HG02981 (cell line): ENCODE results near the gene CR1.
"Not testable (repeated sequence)": the region's sequence is repeated elsewhere in the genome, so short reads cannot be mapped to it uniquely, and the experiment has no call there.

ENCODE experiments used
- ATAC-seq: cut with Tn5 transposase; IDR thresholded peaks from one replicate; pipeline ENCODE4 v1.9.1; 2021; ENCODE audit warnings: mild to moderate bottlenecking, moderate library complexity; ENCODE audit not compliant: unreplicated experiment

Gene CR1

GRCh38 chr1:207495801-207496792 lies at the start of gene CR1:
CR1 (plus strand) TSS chr1:207496157; CDS start chr1:207496268, 111 bp downstream.
- peak; percentile 39 for ATAC-seq

DNA sequence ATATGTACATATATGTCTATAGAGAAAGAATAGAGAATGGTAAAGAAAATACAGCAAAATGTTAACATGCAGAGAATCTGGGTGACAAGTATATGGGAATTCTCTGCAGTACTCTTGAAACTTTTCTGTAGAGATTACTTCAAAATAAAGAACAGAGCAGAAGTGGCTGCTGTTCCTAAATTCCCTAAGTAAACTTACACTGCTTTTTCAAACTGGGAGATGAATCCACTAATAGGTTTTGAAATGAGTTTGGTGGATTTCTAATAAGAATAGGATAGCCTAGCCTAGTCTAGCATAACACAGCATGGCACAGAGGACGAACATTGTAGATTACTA lies 42.3 kb upstream of the CR1 start:
- no peak for ATAC-seq

DNA sequence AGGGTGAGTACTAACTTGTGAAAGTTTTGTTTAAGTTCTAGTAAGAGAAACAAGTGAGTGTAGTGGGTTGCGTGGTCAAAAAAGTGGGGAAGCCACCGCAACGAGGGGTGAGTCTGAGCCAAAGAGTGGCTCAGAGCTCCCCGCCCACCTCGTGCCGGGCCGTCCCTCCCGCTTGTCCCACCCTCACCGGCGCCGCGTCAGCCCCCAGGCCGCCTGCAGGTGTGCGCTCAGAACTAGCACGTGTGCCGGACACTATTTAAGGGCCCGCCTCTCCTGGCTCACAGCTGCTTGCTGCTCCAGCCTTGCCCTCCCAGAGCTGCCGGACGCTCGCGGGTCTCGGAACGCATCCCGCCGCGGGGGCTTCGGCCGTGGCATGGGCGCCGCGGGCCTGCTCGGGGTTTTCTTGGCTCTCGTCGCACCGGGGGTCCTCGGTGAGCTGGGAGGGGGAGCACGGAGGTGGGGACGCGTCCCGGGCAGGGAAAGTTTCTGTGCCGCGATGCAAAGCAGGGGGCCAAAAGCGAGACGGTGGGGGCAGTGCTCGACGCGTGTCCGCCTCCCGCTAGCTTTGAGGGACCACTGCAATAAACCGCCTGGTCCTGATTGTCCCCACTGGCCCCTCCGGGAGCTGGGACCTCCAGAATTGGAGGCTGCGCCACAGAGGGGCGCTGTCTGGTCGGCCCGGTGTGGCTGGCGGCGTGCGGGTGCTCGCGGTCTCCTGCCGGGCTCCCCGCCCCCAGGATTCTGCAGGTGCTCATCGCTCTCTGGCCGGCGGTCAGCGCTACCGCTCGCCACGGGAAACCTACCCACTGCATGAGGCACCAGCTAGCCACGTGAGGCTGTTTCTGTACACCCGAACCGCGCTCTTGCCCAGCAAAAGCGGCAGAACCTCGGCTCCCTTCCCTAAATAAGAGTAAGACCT lies 41.7 kb upstream of the CR1 start, which contains the start of gene CR2:
Gene CR2 (plus strand): TSS at position 283 of the 919 bp plus-strand sequence. CDS start 91 bp downstream, at position 374.
- ATAC-seq, result peak; percentile 74

DNA sequence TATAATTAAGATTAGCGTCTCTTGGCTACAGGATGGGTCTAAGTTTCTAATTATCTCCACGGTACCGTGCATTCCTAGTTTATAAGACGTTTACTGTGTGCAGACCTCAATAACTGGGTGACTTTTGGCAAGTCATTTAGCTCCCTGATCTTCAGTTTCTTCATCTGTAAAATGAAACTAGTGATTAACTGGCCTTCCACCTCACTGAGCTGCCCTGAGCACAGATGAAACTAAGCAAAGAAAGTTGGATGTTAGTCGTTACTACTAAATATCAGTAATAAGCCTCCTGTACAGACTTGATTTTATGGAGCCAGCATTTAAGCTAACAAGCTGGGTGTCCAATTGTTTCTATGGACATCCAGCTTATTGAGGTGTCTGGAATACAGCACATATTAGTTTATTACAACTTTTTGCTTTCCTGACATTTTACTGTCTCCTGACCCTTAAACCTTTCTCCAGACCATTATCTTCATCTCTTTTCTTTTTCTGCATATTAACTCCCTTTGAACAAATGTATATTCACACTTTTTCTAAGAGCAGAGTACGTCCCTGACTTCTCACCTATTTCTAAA lies 40.7 kb upstream of the CR1 start:
- no peak for ATAC-seq

DNA sequence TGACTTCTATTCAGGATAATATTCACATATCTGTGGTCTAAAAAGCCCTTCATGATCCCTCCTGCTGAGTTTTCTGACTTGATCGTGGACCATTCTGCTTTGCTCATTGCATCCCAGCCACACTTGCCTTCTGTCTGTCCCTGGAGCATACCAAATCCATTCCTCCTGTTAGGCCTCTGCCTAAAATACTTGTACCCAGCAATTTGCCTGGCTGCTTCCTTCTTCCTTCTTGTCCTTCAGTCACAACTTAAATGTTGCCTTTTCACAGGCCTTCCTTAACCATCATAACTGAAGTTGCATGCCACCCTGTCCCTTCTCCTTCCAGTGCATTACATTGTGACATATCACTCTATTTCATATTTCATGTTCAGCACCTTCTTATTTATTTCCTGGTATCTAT lies 37.5 kb upstream of the CR1 start:
- no peak for ATAC-seq

GRCh38 chr1:207459008-207459407 lies 36.9 kb upstream of the CR1 start:
- ATAC-seq, result no peak

DNA sequence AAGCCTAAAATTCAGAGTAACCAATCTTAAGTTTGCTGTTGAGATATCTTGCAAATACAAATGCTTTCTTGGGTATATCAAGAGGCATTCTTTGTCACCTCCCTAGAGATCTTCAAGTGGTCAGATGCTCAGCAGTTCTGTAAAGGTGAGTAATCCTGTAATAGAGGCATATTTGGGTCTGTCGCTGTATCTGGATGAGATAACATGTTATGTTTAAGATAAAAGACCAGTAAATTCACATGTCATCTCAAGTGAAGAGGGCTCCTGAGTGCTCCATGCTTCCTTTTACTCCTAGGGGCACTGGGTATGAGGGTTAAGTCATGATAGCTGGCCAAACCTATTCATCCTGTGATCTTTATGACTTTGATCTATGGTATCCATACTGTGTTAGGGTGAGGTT lies 34.3 kb upstream of the CR1 start:
- no peak for ATAC-seq

DNA sequence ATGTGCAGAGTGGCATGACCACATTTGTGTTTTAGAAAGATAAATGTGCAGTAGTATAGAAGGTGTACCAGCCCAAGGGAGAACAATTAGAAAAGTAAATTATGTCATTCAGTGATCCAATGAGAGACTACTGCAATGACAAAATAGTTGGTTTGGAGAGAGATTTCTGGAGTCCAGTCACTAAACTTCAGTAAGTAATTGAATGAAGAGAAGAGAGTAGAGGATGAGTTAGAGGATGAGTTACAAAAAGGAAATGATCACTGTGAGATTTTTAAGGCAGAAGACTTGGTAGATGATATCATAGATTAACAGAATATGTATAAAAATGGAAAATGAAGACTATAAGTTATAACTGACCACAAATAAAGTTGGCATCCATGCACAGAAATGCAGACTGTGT lies 33.4 kb upstream of the CR1 start:
- ATAC-seq, result no peak

DNA sequence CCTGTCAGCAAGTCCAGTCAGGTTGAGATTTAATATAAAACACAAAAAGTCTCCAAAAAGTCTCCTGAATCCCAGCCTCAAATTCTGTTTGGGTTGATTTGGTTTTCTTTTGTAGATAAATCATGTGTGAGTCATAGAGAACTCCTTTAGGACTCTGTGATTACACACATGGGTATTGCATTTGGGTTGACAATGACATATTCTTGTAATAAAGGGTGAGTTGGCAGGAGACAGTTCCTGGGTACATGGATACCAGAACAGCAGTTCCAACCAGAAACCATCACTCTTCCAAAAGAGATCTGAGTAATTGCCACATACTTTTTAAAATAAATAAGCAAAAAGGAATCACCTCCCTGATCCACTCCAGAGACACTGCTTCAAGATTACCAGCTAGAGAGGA lies 32.9 kb upstream of the CR1 start:
- ATAC-seq, result no peak

GRCh38 chr1:207463571-207463970 lies 32.4 kb upstream of the CR1 start:
- no peak for ATAC-seq

- ATAC-seq, result no peak
These were observed 25.0 kb upstream of the CR1 start for GRCh38 chr1:207470927-207471326.

- ATAC-seq, result no peak
These were observed 21.7 kb upstream of the CR1 start for GRCh38 chr1:207474210-207474609.

GRCh38 chr1:207486198-207486597 lies 9.8 kb upstream of the CR1 start:
- no peak for ATAC-seq

- no peak for ATAC-seq
These were observed 8.3 kb upstream of the CR1 start for GRCh38 chr1:207487636-207488035.

DNA sequence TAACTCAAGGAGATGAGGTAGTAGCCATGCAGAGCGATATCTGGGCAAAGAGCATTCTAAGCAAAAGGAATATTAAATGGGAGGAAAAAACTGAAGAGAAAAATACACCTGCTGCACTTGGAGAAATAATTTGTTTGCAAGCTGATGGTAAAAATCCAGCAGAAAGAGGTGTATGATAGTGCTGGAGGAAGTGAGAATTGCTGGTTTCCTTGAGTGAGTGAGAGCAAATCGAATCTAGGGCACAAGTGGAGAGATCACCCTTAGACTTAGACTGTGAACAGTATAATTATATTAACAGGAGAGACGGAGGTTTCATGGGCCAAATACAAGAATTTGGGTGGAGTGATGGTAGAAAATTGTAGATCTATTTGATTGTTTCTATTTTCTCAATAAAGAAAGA lies 2.7 kb upstream of the CR1 start:
- ATAC-seq, result no peak

- ATAC-seq, result no peak
These were observed 1.8 kb upstream of the CR1 start for GRCh38 chr1:207494171-207494570.

DNA sequence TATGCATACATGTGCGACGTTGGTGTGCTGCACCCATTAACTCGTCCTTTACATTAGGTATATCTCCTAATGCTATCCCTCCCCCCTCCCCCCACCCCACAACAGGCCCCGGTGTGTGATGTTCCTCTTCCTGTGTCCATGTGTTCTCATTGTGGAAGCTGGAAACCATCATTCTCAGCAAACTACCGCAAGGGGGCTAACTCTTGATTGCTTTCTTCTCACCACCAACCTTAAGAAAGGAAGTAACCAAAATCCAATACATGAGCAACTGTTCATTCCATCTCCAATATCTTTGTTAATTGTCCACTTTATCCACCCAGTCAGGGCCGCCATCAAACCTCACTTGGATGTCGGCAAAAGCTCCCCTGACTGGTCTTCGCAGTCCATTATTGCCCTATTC lies 676 bp upstream of the CR1 start:
- not testable (repeated sequence) for ATAC-seq

- no peak for ATAC-seq
These were observed 2.0 kb downstream of the CR1 start for GRCh38 chr1:207497941-207498340.

DNA sequence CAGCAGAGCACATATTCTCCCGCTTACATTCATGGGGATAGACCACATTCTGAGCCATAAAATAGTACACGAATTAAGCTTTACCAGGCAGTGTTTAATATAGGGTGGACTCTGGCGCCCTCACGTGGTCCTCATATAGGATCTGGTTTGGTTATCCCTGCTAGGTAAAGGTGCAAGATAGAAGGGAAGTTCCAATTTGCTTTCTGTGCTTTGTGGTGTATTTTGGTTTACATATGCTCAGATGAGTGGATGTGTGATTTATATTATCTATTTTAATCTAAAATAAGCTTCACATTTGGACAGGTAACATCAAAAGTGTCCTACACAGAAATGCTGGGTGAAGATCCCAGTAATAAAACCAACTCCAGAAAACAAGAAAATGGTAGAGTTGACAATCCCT lies 3.6 kb downstream of the CR1 start:
- ATAC-seq, result no peak

GRCh38 chr1:207500306-207500705 lies 4.3 kb downstream of the CR1 start:
- ATAC-seq, result no peak

DNA sequence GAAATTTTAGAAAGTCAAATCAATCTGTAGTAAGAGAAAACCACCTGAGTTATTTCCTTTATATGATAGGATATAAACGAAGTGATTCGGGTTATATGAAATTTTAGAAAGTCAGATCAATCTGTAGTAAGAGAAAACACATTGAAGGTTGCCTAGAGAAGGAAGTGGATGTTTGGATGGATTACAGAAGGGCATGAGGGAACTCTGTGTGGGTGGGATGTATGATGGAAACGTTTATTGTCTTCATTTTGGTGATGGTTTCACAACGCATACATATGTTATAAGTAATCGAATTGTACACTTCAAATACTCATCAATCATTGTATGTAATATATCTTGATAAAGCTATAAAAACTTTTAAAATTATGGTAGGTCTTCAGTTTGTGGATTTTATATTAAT lies 5.1 kb downstream of the CR1 start:
- no peak for ATAC-seq
